NK-92 (cell line): Measurements from ENCODE around the gene PIAS1.
"Not testable (repeated sequence)": the region's sequence is repeated elsewhere in the genome, so short reads cannot be mapped to it uniquely, and the experiment has no call there.

Source experiments
- DNase-seq: peaks from one replicate; lab custom pipeline; 2025; ENCODE audit not compliant: unreplicated experiment; lab: John Stamatoyannopoulos, UW

PIAS1 gene

DNA sequence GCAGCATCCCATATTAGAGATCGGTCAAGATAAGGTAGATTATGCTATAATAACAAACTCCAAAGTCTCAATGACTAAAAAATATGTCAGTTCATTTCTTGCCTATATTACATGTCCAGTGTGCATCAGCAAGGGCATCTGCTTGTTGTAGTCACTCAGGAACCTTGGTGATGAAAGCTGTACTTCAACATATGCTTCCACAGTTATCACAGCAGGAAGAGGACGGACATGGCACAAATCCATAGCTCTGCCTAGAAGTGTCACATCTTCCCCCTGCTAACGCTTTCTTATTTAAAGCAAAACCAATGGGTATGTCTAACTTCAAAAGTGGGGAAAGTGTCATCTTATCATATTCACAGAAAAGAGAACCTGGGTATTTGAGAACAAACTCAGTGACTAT lies 20.0 kb upstream of the PIAS1 start:
- DNase-seq: no peak

DNA sequence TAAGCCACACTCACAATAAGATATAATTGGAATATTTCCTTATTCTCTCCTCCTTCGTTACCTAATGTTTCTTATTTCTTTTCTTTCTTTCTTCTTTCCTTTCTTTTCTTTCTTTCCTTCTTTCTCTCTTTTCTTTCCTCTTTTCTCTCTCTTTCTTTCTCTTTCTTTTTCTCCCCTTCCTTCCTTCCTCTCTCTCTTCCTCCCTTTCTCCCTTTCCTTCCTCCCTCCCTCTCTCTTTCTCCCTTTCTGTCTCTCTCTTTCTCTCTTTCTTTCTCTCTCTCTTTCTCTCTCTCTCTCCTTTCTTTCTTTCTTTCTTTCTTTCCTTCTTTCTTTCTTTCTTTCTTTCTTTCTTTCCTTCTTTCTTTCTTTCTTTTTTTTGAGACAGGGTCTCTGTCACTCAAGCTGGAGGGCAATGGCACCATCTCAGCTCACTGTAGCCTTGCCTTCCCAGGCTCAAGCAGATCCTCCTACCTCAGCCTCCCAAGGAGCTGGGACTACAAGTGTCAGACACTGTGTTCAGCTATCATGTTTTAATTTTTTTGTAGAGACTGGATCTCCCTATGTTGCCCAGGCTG lies 19.3 kb upstream of the PIAS1 start:
- DNase-seq: no peak

DNA sequence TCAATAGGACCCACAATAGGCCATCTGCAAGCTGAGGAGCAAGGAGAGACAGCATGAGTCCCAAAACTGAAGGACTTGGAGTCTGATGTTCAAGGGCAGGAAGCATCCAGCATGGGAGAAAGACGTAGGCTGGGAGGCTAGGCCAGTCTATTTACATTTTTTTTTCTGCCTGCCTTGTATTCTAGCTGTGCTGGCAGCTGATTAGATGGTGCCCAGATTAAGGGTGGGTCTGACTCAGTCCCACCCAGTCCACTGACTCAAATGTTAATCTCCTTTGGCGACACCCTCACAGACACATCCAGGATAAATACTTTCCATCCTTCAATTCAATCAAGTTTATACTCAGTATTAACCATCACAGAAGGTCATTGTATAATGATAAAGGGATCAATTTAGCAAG lies 15.9 kb upstream of the PIAS1 start:
- no peak for DNase-seq

DNA sequence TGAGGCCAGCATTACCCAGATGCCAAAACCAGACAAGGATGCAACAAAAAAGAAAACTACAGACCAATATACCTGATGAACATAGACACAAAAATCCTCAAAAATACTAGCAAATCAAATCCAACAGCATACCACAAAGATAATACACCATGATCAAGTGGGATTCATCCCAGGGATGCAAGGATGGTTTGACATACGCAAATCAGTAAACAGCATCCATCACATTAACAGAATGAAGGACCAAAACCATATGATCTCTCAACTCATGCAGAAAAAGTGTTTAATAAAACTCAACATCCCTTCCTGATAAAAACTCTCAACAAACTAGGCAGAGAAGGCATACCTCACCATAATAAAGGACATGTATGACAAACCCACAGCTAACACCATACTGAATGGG lies 14.0 kb upstream of the PIAS1 start:
- no peak for DNase-seq

DNA sequence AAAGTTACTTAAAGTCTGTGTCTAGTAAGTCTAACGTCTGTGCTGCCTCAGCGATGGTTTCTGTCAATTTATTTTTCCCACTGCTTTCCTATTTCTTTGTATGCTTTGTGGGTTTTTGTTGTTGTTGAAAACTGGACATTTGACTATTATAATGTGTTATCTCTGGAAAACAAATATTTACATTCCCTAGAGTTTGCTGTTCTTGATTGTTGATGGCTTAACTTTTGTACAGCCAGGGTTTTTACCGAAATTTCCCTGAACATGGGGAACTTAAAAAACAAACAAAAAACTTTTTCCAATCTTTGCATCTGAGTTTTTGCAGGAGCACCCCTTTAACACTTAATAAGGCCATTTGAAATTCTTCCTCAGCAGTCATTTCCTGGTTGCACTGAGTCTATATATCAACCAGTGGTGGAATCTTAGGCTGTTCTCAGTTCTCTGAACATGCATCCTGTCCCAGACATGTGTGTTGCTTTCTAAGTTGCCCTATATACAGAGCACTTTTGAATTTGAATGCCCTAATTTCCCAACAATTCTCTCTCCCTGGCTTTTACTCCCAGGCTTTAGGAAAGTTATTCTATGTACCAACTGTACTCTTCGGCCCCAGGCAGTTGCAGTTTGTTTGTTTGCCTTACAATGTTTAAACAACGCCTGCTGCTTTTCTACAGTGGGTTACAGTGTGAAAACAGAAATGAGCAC lies 11.8 kb upstream of the PIAS1 start:
- DNase-seq: no peak

DNA sequence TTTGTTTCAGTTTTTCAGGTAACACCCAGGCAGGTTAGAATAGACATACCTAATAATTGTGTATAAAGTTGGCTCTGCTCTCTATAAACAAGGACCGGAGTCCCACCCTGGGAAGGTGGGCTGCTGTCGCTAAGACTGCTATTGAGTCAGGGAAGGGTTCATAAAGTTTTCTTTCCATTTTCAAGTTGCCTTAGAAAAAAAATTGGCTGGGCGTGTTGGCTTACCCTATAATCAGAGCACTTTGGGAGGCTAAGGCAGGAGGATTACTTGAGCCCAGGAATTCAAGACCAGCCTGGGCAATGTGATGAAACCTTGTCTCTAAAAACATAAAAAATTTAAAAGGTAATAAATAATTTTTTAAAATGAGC lies 11.3 kb upstream of the PIAS1 start:
- no peak for DNase-seq

DNA sequence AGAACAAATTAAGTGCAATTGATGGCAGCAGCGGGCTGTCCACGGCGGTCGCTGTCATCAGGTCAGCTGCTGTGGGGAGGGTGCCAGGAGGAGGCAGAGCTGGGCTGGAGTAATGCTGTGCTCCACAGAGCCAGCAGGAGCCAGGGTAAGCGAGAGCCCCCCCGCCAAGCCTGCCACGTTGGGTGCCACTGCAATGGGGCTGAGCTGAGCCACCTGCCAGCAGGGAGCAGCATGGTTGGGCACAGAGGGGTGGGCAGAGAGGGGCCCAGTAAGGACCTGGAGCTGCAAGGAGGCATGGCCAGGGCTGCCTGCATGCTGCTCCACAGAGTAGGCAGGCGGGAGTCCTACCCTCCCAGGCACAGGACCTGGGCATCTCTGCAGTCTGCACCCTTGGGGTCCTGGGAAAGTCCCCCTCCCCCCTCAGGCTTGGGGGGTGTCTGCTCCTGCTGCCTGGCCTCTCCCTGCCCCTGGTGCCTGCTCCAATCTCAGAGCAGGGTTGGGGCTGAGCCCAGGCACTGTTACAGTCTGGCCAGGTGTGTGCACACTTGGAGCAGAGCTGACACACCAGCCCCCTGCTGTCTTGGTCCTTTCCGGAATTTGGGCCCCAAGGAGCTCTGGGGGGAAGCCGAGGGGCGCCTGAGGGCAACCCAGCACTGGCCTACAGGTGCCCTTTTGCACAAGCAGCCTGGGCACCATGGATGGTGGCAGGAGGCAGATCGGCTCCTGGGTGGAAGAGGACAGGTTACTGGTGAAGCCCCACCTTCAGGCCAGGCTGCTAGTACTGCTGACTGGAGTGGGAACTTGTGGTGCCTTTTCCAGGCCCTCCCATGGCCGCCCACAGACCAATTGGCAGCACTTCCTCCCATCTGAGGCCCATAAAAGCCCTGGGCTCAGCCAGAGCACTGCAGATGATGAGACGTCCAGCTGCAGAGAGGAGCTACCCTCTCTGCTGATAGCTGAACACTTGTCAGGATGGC lies 8.5 kb upstream of the PIAS1 start:
- no peak for DNase-seq

DNA sequence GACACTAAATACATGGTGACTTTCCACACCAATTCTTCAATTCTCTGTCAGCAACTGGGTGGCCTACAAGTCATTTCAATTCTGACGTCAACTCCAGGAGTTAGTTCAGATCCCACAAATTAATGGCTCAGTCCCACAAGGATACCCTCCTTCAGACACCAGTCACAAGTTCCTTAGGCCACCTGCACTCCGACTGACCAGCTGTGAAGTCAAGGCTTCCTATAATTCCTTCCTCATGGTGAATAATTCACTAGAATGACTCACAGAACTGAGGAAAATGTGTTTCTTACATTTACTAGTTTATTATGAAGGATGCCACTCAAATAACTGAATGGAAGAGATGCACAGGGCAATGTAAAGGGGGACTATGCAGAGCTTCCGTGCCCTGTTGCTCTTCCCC lies 6.3 kb upstream of the PIAS1 start:
- no peak for DNase-seq

DNA sequence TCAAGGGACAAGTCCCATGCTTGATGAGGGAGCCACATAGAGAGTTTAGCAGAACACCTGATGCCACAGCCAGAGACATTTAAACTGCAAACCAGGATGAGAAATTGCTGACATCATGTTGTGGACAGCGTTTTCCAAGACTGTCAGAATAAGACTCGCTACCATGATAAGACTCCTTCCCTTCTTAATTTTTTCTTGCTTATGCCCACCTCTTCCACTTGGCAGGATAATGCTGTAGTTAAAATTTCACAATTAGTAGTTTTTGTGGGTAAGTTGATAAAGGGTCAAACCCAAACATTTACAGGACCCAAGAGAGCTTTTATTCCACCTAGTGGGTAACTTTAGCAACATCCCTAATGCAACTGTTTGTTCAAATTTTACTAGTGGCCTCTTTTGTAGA lies 3.0 kb upstream of the PIAS1 start:
- DNase-seq: no peak

DNA sequence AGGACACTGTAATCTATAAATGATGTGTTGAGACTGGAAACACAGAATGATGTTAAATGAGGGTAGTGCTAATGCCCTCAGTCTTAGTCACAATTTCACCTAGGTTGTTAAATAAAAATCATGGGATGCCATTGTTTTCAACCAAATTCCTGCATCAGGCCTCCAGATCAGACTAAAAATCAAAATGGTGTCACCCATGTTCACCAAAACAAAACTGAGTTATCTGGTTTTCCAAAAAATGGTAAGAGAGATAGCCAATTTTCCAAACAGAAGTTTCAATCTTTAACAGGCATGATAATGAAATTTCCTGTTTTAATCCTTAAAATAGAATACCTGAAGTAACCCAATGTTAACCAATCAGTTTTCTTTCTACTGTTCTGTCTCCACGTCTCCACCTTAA lies 2.2 kb upstream of the PIAS1 start:
- no peak for DNase-seq

DNA sequence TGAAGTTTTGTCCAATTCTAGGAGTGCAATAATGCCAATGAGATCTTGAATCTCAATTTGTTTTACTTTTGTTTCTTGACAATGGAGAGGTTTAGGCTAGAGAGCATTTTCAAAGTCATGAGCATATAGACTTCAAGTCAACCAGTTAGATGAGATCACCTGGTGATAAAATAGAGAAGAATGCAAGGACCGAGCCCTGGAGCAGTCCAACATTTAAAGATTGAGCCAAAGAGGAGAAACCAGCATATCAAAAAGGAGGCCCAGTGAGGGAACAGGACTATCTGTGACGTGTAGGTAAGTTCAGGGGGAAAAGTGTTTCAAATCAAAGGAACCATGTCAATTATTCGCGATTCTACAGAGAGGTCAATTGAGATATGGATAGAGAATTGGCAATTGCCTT lies 1.7 kb upstream of the PIAS1 start:
- DNase-seq: no peak

DNA sequence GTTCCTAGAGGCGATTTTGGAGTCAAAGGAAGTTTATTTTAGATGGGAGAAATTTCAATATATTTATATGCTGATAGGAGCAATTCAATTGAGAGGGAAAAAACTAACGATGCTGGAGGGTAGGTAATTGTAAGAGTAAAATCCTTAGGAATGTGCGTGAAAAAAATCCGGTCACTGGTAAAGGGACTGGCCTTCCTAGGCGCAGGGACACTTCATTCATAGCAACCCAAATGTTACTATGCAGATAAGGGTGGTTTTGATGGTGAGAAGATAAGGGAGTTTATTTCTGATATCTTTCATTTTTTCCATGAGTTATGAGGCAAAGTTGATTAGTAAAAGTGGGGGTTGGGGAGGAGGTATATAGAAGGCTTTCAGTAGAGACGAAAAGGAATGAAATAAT lies 1.1 kb upstream of the PIAS1 start:
- no peak for DNase-seq

DNA sequence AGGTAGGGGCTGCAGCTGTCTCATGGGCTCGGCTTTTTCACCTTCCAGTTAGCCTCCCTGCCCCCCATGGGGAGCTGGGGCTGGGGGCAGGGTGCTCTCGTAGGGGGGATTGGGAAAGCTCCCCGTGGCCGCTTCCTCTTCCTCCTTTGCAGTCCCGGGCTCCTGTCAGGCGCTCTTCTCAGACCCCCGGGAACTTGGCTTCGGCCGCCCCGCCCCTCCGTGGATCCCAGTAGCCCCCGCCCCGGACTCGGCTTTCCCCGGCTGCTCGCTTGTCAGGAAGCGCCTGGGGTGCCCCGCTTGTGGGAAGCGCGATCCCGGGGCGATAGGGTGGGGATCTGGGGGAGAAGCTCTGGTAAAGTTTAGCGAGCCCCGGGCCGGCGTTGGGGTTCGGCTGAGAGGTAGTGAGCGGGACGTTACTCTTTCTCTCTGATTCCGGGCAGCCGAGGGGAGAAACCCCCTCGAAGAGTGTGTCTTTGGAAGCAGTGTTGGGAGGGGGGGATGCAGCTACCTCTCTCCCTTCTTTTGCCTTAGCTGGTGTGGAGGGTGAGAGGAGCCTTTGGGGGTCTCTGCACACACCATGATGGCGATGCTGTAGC lies 611 bp downstream of the PIAS1 start:
- no peak for DNase-seq

DNA sequence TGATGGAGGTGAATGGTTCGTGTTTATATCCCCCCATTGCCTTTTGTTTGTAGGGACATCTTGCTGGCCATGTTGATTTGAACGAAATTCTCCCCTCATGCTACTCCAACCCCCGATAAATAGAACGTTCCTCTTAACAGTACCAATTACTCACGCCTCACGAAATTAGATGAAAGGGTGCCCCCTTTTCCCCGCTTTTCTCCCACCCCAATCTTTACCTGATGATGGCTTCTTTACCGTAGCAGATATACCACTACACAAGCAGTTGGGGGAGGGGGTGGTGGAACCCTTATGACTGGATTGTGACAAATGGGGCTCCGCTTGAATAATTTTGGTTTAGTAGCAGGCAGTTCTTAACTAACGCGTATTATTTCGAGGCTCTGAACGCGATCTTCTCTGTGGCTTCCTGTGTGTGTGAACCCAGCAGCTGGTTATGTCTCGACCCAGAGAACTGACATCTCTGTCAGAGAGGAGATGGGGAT lies 1.1 kb downstream of the PIAS1 start:
- DNase-seq: no peak

DNA sequence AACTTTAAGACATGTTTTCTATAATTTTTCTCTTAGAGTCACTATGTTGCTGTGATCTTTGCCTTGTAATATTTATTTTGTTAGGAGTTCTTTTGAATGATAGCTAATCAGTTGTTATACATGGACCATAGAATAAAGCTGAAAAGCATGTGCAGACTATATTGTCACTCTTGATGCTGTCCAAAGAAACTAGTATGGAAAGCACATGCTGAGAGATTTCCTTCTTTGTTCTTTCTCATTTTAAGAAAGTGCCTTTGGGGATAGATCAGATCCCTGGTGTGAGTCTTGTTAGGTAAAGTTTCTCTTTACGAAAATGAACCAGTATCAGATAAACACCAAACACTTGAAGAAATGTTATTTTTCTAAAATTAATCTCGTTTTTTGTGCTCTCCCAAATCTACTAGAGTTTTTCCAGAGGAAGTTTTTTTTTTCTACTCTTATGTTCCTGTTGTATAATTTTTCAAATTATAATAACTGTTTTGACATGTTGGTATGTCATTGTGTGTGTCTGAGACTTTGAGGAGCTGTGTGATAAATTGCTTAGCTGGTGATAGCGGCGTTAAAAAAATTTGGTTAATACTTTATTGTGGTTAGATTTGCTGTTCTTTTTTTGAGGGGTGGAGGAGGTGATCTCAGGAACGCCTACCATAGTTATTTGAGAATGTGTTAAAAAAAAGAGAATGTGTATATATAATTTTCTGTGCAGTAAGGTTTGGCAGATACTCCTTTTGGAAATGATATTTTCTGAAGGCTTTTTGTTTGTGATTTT lies 2.2 kb downstream of the PIAS1 start:
- DNase-seq: no peak

DNA sequence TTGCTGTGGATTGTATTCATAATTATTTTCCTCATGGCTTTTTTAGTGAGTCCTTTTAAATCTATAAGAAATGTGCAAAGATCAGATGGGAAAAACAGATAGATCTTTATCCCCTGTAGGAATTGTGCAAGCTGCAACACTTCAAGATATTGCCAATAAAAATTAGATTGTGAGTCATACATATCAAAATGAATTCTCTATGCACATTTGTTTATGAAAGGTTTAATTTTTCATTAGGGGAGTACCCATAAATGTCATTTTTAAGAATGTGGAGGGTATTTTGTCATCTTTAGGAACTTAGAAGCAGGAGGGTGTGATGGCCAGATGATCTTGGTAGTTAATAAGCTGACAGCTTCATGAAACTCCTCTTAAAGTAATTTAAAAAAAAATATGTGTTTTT lies 2.9 kb downstream of the PIAS1 start:
- DNase-seq: no peak

DNA sequence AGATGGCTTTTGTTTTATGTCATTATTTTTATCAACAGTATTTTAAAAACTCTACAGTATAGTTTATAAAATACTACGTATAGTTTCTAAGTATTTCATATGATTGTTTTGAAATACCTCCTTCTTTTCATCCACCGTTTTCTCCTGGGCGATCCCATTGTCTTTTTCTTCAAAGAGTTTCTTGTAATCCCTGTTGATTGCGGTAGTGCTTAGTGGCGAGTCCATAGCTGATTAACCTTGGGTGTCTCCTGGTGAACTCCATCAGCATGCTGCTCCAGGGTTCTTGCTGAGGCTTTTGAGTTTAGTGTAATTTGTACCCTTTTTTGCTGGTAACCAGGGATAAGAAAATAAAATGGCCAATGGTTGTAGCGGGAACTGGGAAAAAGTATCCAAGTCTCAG lies 3.6 kb downstream of the PIAS1 start:
- DNase-seq: no peak

DNA sequence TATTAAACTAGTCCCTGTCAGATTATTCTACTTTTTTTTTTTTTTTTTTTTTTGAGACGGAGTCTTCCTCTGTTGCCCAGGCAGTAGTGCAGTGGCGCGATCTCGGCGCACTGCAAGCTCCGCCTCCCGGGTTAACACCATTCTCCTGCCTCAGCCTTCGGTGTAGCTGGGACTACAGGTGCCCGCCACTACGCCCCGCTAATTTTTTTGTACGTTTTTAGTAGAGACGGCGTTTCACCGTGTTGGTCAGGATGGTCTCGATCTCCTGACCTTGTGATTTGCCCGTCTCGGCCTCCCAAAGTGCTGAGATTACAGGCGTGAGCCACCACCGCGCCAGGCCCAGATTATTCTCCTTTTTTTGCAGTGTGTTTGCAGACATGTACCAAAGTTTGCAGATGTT lies 4.9 kb downstream of the PIAS1 start:
- not testable (repeated sequence) for DNase-seq

DNA sequence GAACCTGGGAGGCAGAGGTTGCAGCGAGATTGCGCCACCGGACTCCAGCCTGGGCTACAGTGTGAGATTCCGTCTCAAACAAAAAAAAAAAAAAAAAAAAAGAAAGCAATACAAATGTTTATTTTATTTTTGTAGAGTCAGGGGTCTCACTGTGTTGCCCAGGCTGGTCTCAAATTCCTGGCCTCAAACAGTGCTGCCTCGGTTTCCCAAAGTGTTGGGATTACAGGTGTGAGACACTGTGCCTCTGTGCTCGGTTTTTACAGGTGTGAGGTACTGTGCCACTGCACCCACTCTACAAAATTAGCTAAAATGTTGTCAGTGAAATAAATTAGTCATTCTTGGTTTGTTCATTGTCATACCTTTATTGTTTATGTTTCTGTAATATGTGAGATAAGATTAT lies 5.5 kb downstream of the PIAS1 start:
- DNase-seq: no peak

DNA sequence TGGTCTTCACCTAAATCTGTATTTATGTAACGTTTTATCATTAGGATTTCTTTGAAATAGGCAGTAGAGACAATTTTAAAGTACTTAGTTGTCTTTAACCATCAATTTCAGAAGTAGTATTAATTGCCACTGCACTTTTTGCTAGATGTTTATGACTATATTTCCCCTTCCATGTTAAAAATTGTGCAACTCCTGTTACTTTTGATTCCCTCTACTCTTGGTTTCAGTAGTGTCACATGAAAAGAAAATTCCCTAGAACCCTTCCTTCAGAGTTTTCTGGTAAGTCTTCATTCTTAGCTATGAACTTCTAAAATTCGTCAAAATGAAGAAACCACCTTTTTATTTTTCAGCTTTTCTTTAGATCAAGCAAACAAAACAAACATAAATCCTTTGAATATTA lies 7.1 kb downstream of the PIAS1 start:
- no peak for DNase-seq

DNA sequence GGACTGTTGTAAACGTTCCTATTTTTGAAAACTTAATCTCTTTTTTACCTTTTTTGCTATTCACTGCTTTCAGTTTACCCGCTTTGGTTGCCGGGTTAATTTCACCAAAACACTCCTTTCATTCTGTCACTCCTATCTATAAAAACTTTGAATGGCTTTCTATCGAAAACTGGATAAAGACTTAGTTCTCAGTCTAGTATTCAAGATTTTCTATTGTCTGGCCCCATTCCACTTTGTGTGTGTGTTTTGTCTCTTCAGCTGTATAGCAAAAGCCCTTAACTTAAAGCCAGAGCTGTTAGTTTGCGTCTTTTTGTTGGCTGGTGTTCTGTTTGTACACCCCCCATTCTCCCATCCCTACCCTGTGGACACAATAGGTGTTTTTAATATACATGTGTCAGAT lies 7.5 kb downstream of the PIAS1 start:
- DNase-seq: no peak
